EH (cell line): Measurements from ENCODE around the gene ADORA2A.
A peak's percentile ranks its signal among the peaks of the same experiment; 100 is the strongest.

Experiments used
- DNase-seq: peaks from one replicate; pipeline ENCODE4 v3.0.0-alpha.2; 2015; ENCODE audit warnings: low read depth

Gene ADORA2A

DNA sequence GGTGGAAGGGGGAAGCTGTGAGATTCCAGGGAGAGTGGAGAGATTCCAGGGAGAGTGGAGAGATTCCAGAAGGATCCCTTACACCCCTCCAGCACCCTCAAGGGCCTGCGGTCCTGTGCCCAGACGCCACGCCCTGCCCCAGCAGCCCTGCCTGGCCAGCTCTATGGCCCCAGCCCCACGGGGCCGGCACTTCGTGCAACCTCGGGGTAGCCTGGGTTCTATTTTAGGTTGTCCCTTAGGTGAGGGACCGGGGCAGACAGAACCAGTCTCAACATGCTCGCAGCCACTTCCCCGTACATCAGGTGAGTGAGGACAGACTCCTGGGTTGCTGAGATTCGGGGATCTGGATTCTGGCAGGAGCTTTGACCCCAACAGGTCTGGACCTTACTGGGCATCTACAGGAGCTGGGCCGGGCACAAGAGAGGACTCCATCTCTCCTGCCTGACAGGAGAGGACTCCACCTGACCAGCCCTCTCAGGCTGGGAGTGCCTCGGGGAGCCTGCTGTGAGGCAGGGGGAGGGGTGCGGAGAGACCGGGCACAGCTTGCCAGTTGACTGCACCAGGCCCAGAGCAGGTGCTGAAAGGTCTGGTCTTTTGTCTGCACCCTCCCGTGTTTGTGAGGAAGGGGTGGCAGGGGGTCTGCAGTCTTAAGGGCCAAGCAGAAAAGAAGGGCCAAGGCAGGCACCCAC is 8.5 kb upstream of the ADORA2A start:
- no peak for DNase-seq

DNA sequence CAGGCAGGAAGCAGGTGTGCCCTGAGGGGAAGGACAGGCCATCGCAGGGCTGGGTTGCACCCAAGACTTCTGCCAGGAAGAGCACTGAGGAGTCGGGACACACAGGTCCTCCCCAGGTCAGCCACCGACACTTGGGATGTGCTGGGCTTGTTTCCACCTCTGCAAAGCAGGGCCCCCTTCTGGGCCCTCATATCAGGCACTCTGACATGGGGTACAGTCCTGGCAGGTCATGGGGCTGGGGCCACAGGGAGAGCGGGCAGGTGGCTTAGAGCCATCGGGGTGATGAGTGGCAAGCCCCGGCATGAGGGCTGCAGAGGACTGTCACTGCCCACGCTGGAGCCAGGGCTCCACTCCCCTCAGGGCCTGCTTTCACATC is 7.9 kb upstream of the ADORA2A start:
- DNase-seq: no peak

DNA sequence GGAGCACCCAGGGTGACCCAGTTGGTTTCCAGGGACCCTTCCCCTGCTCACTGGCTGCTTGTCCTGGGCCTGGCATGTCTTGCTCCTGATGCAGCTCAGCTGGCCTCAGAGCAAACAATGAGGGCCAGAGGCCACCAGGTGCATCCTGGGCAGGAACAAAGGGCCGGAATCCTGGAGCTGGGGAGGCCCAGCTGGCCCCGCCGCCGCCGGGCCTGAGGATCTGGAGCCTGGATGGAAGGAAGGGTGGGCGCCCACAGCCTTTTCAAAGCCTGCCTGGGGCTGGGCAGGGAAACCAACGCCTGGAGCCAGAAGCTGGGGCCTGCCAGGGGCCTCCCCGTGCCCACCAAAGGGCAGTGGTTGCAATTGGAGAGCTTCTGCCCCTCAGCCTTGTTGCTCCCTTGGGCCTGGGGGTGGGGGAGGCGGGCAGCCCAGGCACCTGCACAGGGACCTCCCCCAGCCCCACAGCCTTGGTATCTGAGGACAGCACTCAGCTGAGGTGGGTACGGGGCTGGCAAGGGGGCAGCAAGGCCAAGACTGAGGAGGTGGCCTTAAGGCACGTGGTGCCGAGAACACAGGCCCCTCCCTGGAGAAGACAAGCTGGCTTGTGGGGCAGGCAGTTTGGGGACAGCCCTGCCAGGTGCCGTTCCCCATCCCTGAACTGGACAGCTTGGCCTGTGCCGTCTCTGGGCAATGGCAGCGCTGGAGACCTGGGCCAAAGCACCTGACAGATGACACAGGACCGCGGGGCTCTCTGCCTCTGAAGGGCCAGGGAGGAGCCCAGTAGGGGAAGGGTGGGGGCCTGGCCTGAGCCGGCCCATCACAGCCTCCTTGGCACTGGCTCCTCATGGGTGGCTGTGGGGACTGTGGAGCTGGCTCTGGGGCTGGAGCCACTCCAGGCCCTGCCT is 7.1 kb upstream of the ADORA2A start:
- DNase-seq: no peak

DNA sequence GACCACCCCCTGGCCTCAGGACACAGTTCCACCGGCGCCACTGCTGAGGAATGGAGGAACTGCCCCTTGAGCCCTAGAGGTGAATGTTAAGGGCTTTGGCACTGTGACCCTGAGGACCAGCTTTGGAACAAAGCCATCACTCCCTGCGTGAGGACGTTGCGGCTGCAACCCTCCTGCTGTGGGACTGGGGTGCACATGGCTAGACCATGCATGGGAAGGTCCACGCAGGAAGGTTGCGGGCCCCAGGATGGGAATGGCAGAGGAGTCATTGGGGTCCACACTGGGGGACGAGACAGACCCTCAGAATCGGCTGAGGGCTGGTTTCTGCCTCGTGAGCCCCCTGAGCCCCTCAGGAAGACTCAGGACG is 6.4 kb upstream of the ADORA2A start:
- DNase-seq: no peak

DNA sequence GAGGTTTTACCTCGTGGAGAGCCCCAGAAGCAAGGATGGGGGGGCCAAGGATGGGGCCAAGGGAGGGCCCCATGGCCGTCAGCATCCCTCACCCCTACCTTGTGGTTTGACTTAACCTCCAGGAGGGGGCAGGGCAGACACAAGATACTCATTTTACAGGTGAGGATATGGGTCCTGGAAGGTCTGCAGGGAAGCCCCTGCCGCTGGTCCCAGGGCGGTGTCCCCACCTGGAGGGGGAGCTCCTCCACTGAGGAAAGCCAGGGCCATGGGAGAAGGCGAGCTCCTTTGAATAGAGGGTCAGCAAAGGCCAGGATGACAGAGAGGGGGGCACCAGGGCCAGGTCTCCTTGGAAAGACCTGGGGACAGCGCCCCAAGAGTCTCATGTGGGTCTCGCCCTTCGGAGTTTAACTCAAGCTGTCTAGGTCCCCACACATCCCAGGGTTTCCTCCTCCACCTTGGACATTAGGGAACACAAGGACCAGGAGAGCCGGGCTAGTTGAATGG is 5.9 kb upstream of the ADORA2A start:
- DNase-seq: no peak

DNA sequence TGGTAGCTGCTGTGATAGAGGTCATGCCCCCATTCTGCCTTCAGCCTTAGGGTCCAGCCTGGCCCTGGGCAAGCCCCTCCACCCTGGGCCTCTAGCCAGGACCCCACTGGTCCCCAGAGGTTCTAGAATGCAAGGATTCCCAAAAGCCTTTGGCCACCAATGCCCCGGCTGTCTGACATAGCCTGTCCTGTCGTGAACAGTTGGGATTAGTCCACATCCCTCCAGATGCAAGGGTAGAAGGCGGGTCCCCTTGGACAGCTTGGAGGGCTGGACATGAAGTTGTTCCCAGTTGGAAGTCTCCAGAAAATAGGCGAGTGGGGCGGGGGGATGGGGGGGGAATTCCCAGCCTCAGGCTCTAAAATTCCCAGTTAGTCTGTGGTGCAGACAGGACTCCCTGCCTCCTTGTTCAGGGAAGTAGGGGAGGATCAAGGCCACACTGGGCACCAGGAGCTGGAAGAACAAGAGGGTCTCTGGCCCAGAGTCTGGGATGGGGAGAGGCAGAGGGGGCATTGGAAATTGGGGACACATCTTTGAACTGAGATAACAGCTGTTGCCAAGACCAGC is 5.2 kb upstream of the ADORA2A start:
- DNase-seq: peak; percentile 43

DNA sequence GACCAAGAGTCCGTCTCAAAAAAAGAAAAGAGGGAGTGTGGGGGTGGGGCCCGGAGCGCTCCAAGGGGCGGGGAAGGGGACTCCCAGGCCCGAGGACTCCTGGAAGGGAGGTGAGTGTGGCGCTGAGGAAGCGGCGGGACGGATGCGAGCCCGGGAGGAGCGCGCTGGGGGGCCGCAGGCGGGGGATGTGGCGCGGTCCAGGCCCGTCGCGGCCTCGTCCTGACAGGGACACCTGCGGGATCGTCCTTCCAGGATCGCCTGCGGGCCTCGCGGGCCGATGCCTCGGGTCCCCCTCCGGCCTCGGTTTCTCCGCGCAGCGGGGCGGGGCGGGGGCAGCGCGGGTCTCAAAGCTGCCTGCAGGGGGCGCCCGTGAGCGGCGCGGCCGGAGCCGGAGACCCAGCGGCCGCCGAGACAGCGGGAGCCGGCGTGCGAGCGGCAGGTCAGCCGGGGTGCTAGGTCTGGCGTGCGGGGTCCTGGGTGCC is 3.8 kb upstream of the ADORA2A start:
- DNase-seq: peak; percentile 51

DNA sequence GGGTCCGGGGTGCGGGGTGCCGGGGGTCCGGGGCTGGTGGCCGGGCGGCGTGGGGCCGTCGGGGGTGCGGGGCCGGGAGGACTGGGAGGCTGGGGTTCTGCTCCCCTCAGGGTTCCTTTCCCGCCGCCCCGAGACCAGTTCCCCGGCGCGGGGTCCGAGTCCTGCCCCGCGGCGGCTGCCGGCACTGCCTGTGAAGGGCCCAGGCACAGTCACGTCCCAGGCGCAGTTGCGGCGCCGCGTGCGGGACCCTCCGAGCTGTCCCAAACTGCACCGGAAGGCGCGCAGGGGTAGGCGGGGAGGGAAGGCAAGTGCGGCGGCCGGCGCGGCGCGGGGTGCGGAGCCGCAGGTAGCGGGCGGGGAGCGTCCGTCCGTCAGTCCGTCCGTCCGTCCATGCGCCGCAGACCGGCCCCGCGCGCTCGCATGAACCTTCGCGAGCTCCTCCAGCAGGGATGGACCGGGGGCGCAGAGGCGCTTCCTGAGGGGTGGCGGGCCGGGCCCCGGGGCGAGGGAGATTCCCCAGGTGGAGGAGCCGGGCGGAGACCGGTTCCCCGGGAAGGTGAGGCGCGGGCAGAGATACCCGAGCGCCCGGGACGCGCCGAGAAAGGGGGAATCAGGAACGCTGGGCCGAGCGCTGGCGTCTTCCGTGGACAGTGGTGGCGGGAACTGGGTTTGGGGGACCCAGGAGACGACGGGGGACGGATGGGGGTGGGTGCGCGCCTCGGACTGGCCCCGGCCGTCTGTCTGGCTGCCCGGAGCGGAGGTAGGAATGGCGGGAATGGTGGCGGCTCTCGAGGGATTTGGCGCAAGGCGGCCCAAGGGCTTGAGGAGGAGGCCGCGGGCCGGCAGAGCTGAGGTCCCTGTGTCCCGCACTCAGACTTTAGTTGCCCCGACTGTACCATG is 3.1 kb upstream of the ADORA2A start:
- no peak for DNase-seq

DNA sequence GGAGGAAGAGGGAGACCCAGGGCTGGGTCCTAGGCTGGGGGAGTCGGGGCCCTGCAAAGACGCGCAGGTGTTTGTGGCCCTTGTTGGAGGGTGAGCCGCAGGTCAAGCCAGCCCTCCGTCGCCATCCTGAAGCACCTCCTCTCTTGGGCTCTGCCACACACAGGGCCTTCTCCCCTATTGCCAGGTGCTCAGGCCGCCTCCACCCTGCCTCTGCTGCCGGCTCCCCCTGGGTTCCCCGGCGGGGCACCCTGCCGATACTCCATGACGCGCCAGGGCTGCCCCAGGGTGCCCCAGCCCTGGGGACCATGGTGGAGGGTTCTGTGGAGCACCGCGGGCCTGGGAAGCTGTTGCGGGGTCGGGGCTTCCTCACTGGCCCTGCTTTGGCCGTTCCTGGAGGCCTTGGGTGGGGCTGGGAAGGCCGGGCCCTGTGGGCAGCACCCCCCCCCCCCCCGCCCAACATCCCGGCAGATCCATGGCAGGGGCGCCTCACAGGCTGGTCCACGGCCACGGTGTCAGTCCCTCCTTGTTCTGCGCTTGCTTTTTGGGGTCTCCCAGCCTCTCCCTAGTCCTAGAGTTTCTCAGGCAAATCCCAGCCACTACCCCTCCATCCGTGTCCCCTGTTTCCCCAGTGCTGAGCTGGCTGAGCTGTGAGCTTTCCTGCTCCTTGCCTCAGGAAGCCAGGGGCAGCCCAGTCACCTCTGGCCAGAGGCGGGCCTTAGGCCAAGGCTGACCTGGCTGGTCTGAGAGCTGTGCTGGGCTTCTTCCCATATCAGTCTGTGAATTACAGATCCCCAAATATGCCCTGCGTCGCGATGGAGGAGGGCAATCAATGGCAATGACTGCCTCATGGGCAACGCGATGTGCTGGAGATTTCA is 2.3 kb upstream of the ADORA2A start:
- no peak for DNase-seq

DNA sequence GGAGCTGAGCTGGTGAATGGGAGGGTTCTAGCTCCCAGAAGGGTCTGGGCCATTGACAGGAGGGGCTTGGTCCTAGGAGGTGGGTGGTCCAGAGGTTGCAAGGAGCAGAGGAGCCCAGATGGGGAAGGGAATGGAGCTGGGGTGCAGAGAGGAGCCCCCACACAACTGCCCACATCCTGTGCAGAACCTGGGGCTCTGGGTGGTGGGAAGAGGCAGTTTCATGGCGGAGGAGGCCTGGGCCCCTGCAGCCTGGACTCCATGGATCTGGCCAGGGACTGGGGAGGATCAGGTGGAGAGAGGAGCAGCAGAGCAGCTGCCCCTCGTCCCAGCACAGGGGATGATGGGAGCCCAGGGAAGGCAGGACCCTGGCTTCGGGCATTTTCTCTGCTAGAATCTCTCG is 963 bp upstream of the ADORA2A start:
- no peak for DNase-seq

DNA sequence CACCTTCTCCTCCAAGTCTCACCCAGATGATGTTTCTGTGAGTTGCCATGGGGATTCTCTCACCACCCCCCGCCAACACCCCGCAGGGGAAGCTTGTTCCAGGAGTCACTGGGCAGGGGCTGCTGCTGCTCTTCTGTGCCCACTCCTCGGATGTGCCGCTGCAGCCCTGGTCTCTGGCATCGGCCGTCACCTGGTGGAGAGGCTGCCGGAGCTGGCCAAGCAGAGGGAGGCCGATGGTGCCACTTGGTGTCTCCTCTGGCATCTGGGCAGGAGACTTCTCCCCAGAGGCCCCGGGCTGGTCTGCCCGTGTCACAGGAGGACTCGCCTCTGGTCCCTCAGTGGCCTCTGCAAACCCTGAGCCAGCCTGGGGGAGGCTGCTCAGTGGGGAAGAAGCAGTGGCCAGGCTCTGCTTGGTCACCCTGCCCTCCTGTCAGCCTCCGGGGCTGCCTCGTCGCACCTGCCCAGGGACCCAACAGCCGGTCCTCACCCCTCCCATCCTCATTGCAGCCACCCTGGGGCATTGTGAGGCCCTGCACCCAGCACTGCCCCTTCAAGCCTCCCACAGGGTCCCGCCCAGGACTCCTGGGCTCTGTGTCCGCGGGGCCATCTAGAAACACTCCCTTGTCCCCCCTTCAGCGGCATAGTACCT is 424 bp upstream of the ADORA2A start:
- no peak for DNase-seq

DNA sequence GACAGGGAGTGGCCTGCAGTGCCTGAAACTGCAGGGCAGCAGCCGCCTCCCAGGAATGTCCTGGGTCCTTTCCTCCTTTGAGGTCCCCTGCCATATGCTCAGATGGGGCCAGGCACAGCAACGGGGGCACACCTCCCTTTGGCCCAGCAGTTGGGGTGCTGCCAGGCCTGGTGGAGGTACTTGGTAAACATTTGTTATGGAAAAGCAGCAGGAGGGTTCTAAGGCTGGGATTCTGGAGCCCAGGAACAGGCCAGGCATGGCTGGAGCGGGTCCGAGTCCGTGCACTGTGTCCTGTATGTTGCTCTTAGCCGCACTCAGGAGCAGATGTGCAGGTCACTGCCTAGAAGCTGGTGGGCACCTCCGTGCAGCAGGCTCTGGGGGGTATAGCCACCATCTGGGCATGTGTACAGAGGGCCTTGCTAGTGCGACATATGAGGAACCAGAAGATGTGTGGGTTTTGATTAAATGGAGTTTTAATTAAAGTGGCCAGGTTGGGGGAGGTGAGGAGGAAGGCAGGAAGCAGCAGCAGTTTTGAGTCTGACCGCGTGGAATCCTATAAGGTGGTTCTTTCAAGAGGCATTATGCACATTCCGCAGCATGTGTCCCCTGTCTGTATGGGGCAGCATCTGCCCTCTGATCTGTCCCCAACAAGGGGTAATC is 1.5 kb downstream of the ADORA2A start:
- no peak for DNase-seq

DNA sequence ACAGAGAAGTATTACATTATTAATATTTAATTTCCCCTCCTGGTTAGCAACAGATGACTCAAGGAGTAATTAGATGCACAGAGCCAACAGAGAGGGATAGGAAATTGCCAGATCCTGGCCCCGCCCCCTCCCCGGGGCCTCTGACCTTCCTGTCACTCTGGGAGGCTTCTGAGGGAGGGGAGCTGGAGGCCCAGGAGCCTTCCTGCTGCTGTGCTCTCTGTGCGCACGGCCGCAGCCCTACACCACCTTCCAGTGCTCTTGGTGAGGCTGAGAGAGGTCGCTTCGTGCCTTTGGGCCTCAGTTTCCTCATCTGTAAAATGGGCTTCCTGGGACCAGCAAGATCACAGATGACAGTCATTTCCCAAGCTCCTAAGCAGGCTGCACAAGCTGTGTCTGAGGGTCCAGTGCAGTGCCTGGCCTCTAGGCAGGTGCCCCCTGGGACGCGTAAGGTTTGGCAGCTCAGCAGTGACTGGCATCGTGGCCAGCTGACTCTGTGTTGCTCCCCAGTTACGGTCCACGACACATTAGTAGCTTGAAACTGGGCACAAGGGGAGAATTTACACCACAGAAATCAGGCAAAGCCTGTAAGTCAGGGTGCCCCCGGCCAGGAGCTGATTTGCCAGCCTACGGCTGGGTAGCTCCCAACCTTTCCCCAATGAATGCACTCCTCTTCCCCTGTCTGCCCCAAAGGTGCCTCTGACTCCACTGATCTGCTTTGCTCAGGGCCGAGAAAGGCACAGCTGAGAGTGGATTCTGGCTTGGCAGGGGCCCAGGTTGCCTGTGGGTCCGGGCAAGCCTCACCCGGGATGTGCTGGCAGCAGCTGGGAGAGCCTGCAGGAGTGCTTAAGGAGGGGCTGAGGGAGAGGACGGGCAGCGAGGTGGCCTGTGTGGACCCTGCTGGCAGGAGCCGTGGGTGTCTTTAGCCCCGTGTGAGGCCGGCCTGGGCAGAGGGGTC is 2.3 kb downstream of the ADORA2A start:
- DNase-seq: peak; percentile 49

DNA sequence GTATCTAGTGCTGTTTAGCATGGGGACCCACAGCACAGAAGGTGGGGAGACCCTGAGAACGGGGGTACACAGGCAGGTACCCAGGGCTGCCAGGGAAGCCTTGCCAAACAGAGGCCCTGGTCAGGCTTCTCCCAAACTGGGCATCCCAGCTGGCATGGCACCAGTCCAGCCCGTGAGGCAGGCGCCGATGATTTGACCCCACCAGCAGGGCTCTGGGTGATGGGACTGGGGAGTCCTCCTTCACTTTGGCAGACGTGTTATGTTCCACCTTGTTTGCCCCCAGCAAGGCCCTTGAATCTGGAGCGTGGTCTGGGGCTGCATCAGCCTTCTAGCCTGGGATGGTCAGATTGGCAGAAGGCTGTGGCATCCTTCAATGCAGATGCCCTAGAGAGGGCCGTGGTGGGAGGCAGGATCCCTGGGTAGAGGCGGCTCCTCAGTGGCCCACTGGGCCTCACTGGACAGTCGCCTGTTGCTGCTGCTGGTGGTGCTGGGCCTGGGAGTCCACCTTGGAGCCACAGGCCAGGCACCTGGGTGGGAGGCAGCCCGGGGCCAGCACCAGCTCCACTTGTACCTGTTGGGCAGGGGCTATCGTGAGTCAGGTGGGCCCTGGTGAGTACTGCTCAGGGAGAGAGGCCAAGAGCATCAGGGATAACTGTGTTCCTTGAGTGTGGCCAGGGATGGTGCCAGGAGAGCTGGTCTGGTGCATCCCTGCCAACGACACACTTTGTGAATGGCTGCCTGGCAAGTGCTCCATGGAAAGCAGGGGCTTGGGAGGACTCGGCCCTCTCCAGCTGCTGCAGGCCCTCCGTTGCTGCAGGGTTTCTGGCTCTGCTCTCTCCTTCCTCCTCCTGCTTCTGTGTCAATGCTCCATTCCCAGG is 3.3 kb downstream of the ADORA2A start:
- DNase-seq: no peak

DNA sequence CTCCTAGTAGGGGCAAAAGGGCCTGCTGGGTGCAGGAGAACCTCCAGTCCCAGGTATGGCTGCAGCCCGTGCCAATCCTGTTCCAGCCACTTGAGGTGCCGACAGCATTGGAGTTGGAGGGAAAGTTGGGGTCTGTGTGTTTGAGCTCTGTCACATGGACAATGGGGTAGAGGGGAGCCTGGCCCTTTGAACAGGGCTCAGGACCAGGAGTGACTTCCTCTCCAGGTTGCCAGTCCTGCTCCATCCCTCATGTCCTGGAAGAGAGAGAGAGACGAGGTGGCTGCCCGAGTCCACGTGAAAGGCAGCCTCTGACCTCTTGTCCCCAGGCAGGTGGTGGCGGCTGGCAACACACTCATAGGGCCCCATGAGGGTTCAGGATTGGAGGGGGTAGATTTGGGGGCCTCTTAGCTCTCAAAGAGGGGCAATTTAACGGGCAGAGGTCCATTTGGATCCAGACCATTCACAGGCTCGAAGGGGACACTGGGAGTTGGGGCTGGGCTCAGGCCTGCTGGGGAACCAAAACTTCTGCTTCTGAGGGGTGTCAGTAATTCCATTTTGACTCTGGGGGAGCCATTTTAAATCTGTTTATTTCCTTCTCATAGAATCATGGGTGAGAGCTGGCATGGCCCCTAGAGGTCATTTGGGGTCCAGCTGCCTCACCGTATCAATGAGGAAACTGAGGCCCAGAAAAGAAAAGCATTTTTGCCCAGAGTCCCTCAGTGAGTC is 4.1 kb downstream of the ADORA2A start:
- DNase-seq: no peak

DNA sequence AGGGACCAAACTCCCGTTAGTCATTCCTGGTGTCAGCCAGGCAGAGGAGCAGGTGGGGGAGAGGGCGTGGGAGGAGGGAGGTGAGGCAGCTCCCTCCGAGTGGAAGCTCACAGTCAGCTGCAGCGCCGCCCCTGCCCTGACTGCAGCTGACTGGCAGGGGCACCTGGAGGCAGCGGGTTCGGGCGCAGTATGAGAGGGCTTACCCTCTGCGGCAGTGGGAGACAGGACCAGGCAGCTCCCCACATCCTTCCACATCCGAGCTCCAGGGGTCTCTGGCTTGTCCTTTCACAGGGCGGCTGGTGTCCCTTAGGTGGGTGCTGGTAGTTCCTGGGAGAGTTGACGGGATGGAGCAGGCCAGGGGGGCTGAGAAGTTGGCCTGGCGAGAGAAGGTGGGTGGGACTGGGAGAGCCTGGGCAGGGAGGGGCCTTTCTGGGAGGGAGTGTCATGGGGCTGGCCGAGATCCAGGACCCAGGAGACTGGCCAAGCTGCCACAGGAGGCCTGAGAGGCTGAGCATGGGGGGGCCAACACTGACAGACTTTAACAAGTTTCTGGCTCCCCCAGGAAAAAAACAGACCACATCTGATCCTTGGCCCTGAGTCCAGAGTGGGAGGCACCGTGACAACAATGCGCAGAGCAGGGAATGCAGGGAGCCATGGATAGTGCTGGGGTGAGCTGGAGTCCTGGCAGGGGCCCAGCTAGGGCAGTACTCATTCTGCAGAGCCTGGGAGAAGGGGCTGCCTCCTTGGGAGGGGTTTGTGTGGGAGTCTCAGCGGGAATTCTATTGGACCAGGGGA is 4.9 kb downstream of the ADORA2A start:
- peak; percentile 53 for DNase-seq
